Uterus (tissue), 4 donors: ENCODE results near the gene XXYLT1. TPM values are rescaled to one million over a fixed set of nuclear protein-coding genes. Genes with fewer than 3 reads are reported as not detected.

Experiments used
- DNase-seq, 2 donors: peaks; one replicate each; pipeline ENCODE4 v3.0.0-alpha.2; 2019 to 2020
- H3K27ac ChIP-seq, 2 donors: fragments of 200-600 bp; sonication (generic); 1 replicate in 1 of 2; 2 replicates in 1 of 2; pipeline ENCODE4 v1.5.1; 2016 to 2018
- H3K27me3 ChIP-seq, 2 donors: fragments of 200-600 bp; sonication (generic); one replicate each; pipeline ENCODE4 v1.5.1; 2018 to 2019; ENCODE audit warnings: control low read depth in 1 of 2
- H3K36me3 ChIP-seq, 2 donors: fragments of 200-600 bp; sonication (generic); one replicate each; pipeline ENCODE4 v1.5.1; 2019; ENCODE audit warnings: control low read depth in 1 of 2
- H3K4me1 ChIP-seq, 2 donors: fragments of 200-600 bp; sonication (generic); one replicate each; pipeline ENCODE4 v1.5.1; 2018 to 2019; ENCODE audit warnings: control low read depth in 1 of 2
- H3K4me3 ChIP-seq, 2 donors: fragments of 200-600 bp; sonication (generic); 1 replicate in 1 of 2; 2 replicates in 1 of 2; pipeline ENCODE4 v1.5.1; 2018 to 2019; ENCODE audit warnings: mild to moderate bottlenecking in 1 of 2
- H3K9me3 ChIP-seq, 2 donors: fragments of 200-600 bp; sonication (generic); one replicate each; pipeline ENCODE4 v1.5.1; 2019; ENCODE audit warnings: control low read depth in 1 of 2
- POLR2A ChIP-seq, 2 donors: fragments of 450-650 bp; IDR thresholded peaks; one replicate each; pipeline ENCODE4 v1.6.1; 2016; ENCODE audit warnings: antibody characterized with exemption in 2 of 2, mild to moderate bottlenecking in 1 of 2, moderate library complexity in 1 of 2
- intact Hi-C: fragments of 100-400 bp; cut with DNase I; formaldehyde crosslinking; loops from one replicate; pipeline ENCODE4 v1.15.1; 2023; ENCODE audit warnings: low total_unique reads
- total RNA-seq, 4 donors: library from RNA; depleted of rRNA in 3 of 4; stranded (reverse); fragments of >200 nt in 3 of 4; gene quantifications; one replicate each; pipeline versions ENCODE4 v1.1.0 to v1.2.4, GENCODE V29; 2014 to 2023
- TF ChIP-seq, protein P1 (sequence below), 4 experiments: fragments of 200-600 bp in 2 of 4; fragments of 450-650 bp in 2 of 4; sonication (generic) in 2 of 4; IDR thresholded peaks; one replicate each; pipeline ENCODE4 v1.5.1; 2016 to 2019; ENCODE audit warnings: antibody characterized with exemption in 4 of 4, mild to moderate bottlenecking in 2 of 4, moderate library complexity in 1 of 4
- donor health status: DM: yes; HTN: yes; CAD: no.

XXYLT1 gene
- total RNA-seq, 4 donors from 2014 or later, result 10.6 to 52.5 (median 23.8) TPM

DNA sequence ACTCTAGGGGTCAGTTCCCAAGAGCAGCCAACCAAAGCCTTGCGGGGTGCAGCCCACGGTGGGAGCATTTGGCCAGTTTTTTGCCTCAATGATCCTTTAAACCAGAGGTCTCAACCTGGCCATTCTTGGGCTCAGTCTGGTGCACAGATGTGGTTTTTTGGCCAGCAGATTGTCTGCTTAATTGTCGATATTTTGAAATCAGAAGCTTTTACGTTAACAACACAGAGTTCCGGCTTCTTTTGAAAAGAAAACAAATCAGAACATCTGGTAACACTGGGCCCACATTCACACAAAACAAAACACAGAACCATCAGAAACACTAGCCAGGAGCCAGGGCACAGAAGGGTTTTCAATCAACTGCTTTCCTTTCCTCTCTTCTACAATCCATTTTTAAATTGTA lies 127.7 kb downstream of the XXYLT1 start:
- no peak for DNase-seq
- Histone ChIP-seq H3K27ac (no peak overlapping the region), H3K4me1 (no peaks in the 10 kb centered on the region), H3K27me3 (no peaks in the 10 kb centered on the region), H3K4me3 (no peak overlapping the region), H3K9me3 (no peaks in the 10 kb centered on the region), H3K36me3 (no peaks in the 10 kb centered on the region)
- intact Hi-C loops, result no loop called here
- no peak for TF ChIP-seq POLR2A (IDR thresholded peaks at IDR 0.05)
- TF ChIP-seq, protein P1, sequence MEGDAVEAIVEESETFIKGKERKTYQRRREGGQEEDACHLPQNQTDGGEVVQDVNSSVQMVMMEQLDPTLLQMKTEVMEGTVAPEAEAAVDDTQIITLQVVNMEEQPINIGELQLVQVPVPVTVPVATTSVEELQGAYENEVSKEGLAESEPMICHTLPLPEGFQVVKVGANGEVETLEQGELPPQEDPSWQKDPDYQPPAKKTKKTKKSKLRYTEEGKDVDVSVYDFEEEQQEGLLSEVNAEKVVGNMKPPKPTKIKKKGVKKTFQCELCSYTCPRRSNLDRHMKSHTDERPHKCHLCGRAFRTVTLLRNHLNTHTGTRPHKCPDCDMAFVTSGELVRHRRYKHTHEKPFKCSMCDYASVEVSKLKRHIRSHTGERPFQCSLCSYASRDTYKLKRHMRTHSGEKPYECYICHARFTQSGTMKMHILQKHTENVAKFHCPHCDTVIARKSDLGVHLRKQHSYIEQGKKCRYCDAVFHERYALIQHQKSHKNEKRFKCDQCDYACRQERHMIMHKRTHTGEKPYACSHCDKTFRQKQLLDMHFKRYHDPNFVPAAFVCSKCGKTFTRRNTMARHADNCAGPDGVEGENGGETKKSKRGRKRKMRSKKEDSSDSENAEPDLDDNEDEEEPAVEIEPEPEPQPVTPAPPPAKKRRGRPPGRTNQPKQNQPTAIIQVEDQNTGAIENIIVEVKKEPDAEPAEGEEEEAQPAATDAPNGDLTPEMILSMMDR (IDR thresholded peaks at IDR 0.05), result no peak

- Histone ChIP-seq H3K4me1 (no peaks in the 10 kb centered on the region), H3K4me3 (no peak overlapping the region), H3K27ac (peak overlapping the region in 1 of 2 donors; percentile 5), H3K36me3 (no peaks in the 10 kb centered on the region), H3K27me3 (no peaks in the 10 kb centered on the region), H3K9me3 (no peaks in the 10 kb centered on the region)
- DNase-seq, result no peak
- intact Hi-C loops, result no loop called here
- TF ChIP-seq POLR2A (IDR thresholded peaks at IDR 0.05), result no peak
- TF ChIP-seq, protein P1 (IDR thresholded peaks at IDR 0.05), result no peak
Observed at GRCh38 chr3:195142519-195142918, 128.4 kb downstream of the XXYLT1 start.

- H3K27ac ChIP-seq, result no peak overlapping the region
- TF ChIP-seq POLR2A (IDR thresholded peaks at IDR 0.05), result no peak
- TF ChIP-seq, protein P1 (IDR thresholded peaks at IDR 0.05), result no peak
- no peaks in the 10 kb centered on the region for H3K36me3 ChIP-seq
- H3K9me3 ChIP-seq, result no peaks in the 10 kb centered on the region
- no peak for DNase-seq
- no peaks in the 10 kb centered on the region for H3K27me3 ChIP-seq
- intact Hi-C loops, result no loop called here
- no peak overlapping the region for H3K4me3 ChIP-seq
- no peaks in the 10 kb centered on the region for H3K4me1 ChIP-seq
Observed at GRCh38 chr3:195140816-195141793, 129.9 kb downstream of the XXYLT1 start.

DNA sequence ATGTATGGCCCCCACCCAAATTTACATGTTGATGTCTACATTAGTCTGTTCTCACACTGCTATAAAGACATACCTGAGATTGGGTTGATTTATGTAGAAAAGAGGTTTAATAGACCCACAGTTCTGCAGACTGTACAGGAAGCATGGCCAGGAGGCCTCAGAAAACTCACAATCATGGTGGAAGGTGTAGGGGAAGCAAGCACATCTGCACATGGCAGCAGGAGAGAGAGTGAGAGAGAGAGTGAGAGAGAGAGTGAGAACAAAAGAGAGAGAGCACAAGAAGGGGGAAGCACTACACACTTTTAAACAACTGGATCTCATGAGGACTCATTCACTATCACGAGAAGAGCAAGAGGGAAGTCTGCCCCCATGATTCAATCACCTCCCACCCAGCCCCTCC lies 130.5 kb downstream of the XXYLT1 start:
- no peaks in the 10 kb centered on the region for H3K9me3 ChIP-seq
- no peaks in the 10 kb centered on the region for H3K27me3 ChIP-seq
- H3K4me3 ChIP-seq, result no peak overlapping the region
- TF ChIP-seq POLR2A (IDR thresholded peaks at IDR 0.05), result no peak
- TF ChIP-seq, protein P1 (IDR thresholded peaks at IDR 0.05), result no peak
- H3K4me1 ChIP-seq, result no peaks in the 10 kb centered on the region
- H3K36me3 ChIP-seq, result no peaks in the 10 kb centered on the region
- DNase-seq, result no peak
- no peak overlapping the region for H3K27ac ChIP-seq
- intact Hi-C loops, result no loop called here

GRCh38 chr3:195139876-195140240 lies 131.1 kb downstream of the XXYLT1 start:
- DNase-seq, result no peak
- no peaks in the 10 kb centered on the region for H3K4me1 ChIP-seq
- H3K9me3 ChIP-seq, result no peaks in the 10 kb centered on the region
- H3K36me3 ChIP-seq, result no peaks in the 10 kb centered on the region
- TF ChIP-seq POLR2A (IDR thresholded peaks at IDR 0.05), result no peak
- TF ChIP-seq, protein P1 (IDR thresholded peaks at IDR 0.05), result no peak
- H3K4me3 ChIP-seq, result no peak overlapping the region
- no peak overlapping the region for H3K27ac ChIP-seq
- H3K27me3 ChIP-seq, result no peaks in the 10 kb centered on the region
- intact Hi-C loops, result no loop called here
